DOHH2 (cell line): ENCODE measurements around the gene MAML2.

ENCODE experiments used
- H3F3A ChIP-seq: fragments of 200-600 bp; sonication (generic), shearing (Covaris generic); 2 replicates; pipeline ENCODE4 v1.6.0; 2016; ENCODE audit warnings: antibody characterized with exemption, mild to moderate bottlenecking; ENCODE audit not compliant: control insufficient read depth, insufficient read depth
- H3K27ac ChIP-seq: fragments of 200-600 bp; sonication (generic); 2 replicates; pipeline ENCODE4 v1.5.1; 2014; ENCODE audit warnings: low read depth, mild to moderate bottlenecking, low read length, moderate library complexity
- H3K27me3 ChIP-seq: fragments of 200-600 bp; sonication (generic); 2 replicates; pipeline ENCODE4 v1.6.1; 2014; ENCODE audit warnings: mild to moderate bottlenecking, low read length, mixed read lengths; ENCODE audit not compliant: control insufficient read depth
- H3K36me3 ChIP-seq: fragments of 200-600 bp; sonication (generic); 2 replicates; pipeline ENCODE4 v1.6.1; 2014; ENCODE audit warnings: mild to moderate bottlenecking, low read length, moderate library complexity, mixed read lengths; ENCODE audit not compliant: control insufficient read depth
- H3K4me1 ChIP-seq: fragments of 200-600 bp; sonication (generic); 2 replicates; pipeline ENCODE4 v1.6.1; 2014; ENCODE audit warnings: mild to moderate bottlenecking, low read length, mixed read lengths; ENCODE audit not compliant: control insufficient read depth
- H3K4me2 ChIP-seq: fragments of 200-600 bp; sonication (generic); 2 replicates; pipeline ENCODE4 v1.6.0; 2014; ENCODE audit warnings: mild to moderate bottlenecking, low read length, moderate library complexity
- H3K4me3 ChIP-seq: fragments of 200-600 bp; sonication (generic); 2 replicates; pipeline ENCODE4 v1.5.1; 2014; ENCODE audit warnings: mild to moderate bottlenecking, low read length, mixed read lengths
- H3K79me2 ChIP-seq: fragments of 200-600 bp; sonication (generic); 2 replicates; pipeline ENCODE4 v1.6.1; 2014; ENCODE audit warnings: mild to moderate bottlenecking, low read length, mixed read lengths; ENCODE audit not compliant: control insufficient read depth
- H3K9me2 ChIP-seq: fragments of 200-600 bp; sonication (generic); replicated peaks from 2 replicates; pipeline ENCODE4 v1.6.1; 2014; ENCODE audit warnings: mild to moderate bottlenecking, low read length, mixed read lengths; ENCODE audit not compliant: control insufficient read depth
- H3K9me3 ChIP-seq: fragments of 200-600 bp; sonication (generic); 2 replicates; pipeline ENCODE4 v1.6.1; 2014; ENCODE audit warnings: antibody characterized with exemption, low read length, mixed read lengths; ENCODE audit not compliant: control insufficient read depth, insufficient read depth
- H4K20me1 ChIP-seq: fragments of 200-600 bp; sonication (generic); 2 replicates; pipeline ENCODE4 v1.6.0; 2014; ENCODE audit warnings: low read depth, mild to moderate bottlenecking, antibody characterized with exemption, low read length, moderate library complexity; ENCODE audit not compliant: control insufficient read depth, insufficient read depth
- CTCF ChIP-seq: fragments of 200-600 bp; sonication (generic); IDR thresholded peaks from one replicate; pipeline ENCODE4 v1.5.1; 2014; ENCODE audit warnings: antibody characterized with exemption, mild to moderate bottlenecking, low read depth, low read length; ENCODE audit not compliant: poor library complexity, severe bottlenecking
- EZH2phosphoT487 ChIP-seq: fragments of 200-600 bp; sonication (generic); IDR thresholded peaks from 2 replicates; pipeline ENCODE4 v1.6.1; 2017; ENCODE audit warnings: borderline replicate concordance, mild to moderate bottlenecking, antibody characterized with exemption, low read length, moderate library complexity, mixed read lengths

MAML2 gene

GRCh38 chr11:96177146-96177545 lies 165.8 kb downstream of the MAML2 start:
- Histone ChIP-seq H3K4me2 (no peak overlapping the region), H3K4me3 (no peak overlapping the region)

GRCh38 chr11:96173906-96174305 lies 169.1 kb downstream of the MAML2 start:
- Histone ChIP-seq H3K4me1 (no peaks in the 10 kb centered on the region), H3K4me2 (no peak overlapping the region), H3K27ac (no peak overlapping the region), H3F3A (no peaks in the 10 kb centered on the region), H3K4me3 (no peak overlapping the region), H4K20me1 (no peaks in the 10 kb centered on the region), H3K36me3 (no peaks in the 10 kb centered on the region), H3K27me3 (peaks cover 8% of the 10 kb centered on the region), H3K9me2 (no peaks in the 10 kb centered on the region), H3K79me2 (no peaks in the 10 kb centered on the region), H3K9me3 (no peaks in the 10 kb centered on the region)
- TF ChIP-seq EZH2phosphoT487: no peak
- TF ChIP-seq CTCF: no peak

More at GRCh38 chr11:96177146-96177545, 165.8 kb downstream of the MAML2 start:
- Histone ChIP-seq H3K9me2 (no peaks in the 10 kb centered on the region), H3K36me3 (no peaks in the 10 kb centered on the region), H3K79me2 (no peaks in the 10 kb centered on the region), H3K27me3 (peaks cover 12% of the 10 kb centered on the region), H3K4me1 (no peaks in the 10 kb centered on the region), H4K20me1 (no peaks in the 10 kb centered on the region), H3F3A (no peaks in the 10 kb centered on the region), H3K9me3 (no peaks in the 10 kb centered on the region), H3K27ac (no peak overlapping the region)
- no peak for TF ChIP-seq EZH2phosphoT487
- TF ChIP-seq CTCF: no peak

GRCh38 chr11:96173422-96173821 lies 169.6 kb downstream of the MAML2 start:
- Histone ChIP-seq H3K27me3 (peaks cover 3% of the 10 kb centered on the region; the same call in 1 of the 2 replicates), H3K4me3 (no peak overlapping the region), H3K4me2 (no peak overlapping the region), H3K27ac (no peak overlapping the region), H3K4me1 (no peaks in the 10 kb centered on the region), H3K79me2 (no peaks in the 10 kb centered on the region), H3K9me3 (no peaks in the 10 kb centered on the region), H3F3A (no peaks in the 10 kb centered on the region), H3K36me3 (no peaks in the 10 kb centered on the region), H3K9me2 (no peaks in the 10 kb centered on the region), H4K20me1 (no peaks in the 10 kb centered on the region)
- no peak for TF ChIP-seq CTCF
- no peak for TF ChIP-seq EZH2phosphoT487
